Measurements from ENCODE around the gene MSRB3.
"Not testable (repeated sequence)": the region's sequence is repeated elsewhere in the genome, so short reads cannot be mapped to it uniquely, and the experiment has no call there.

DNA sequence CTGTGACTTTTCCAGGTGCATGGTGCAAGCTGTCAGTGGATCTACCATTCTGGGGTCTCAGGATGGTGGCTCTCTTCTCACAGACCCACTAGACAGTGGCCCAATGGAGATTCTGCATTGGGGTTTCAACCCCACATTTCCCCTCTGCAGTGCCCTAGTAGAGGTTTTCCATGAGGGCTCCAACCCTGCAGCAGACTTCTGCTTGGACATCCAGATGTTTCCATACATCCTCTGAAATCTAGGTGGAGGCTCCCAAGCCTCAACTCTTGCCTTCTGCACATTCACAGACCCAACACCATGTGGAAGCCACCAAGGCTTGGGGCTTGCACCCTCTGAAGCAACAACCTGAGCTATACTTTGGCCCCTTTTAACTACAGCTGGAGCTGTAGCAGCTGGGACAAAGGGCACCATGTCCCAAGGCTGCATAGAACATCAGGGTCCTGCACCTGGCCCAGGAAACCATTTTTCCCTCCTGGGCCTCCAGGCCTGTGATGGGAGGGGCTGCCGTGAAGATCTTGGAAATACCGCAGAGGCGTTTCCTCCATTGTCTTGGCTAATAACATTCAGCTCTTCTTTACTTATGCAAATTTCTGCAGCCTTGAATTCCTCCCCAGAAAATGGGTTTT lies 205.5 kb downstream of the MSRB3 start:
- not testable (repeated sequence) for TF ChIP-seq CTCF (conservative IDR thresholded peaks at IDR 0.05; ENCODE audit: low read depth in 2 of 2); POLR2AphosphoS5 (IDR thresholded peaks at IDR 0.05; ENCODE audit: low read depth)
